ENCODE results near the gene ATP5PO.

DNA sequence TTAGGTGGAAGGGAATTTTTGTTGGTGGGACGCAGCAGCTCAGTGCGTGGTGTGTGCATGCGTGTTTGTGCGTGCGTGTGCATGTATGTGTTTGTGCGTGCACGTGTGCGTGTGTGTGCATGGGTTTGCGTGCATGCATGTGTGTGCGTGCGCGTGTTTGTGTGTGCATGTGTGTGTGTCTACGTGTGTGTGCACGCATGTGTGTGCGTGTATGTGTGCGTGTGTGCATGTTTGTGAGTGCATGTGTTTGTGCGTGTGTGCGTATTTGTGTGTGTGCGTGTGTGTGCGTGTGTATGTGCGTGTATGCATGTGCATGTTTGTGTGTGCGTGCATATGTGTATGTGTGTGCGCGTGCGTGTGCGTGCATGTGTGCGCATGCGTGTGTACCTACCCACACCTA, 20.2 kb downstream of the ATP5PO start:
- TF ChIP-seq RARB (CRISPR knock-in tag; IDR thresholded peaks at IDR 0.05), result no peak
- TF ChIP-seq ZNF8 (CRISPR knock-in tag; IDR thresholded peaks at IDR 0.05), result no peak
- TF ChIP-seq ZNF70 (CRISPR knock-in tag; IDR thresholded peaks at IDR 0.05), result no peak

All from SK-N-SH treated with all-trans-retinoic acid at 6 μM for 48 hours (cell line).